Activated CD4-positive, alpha-beta T cell treated with anti-CD3 and anti-CD28 coated beads, Interleukin-2, amount 50 U/mL, for 4 hours (primary cell): ENCODE measurements around the gene HSPA4L.
A peak's percentile ranks its signal among the peaks of the same experiment; 100 is the strongest.

ENCODE experiments used
- DNase-seq, 2 experiments: peaks; one replicate each; pipeline ENCODE4 v3.0.0-alpha.2; 2020

Gene HSPA4L

DNA sequence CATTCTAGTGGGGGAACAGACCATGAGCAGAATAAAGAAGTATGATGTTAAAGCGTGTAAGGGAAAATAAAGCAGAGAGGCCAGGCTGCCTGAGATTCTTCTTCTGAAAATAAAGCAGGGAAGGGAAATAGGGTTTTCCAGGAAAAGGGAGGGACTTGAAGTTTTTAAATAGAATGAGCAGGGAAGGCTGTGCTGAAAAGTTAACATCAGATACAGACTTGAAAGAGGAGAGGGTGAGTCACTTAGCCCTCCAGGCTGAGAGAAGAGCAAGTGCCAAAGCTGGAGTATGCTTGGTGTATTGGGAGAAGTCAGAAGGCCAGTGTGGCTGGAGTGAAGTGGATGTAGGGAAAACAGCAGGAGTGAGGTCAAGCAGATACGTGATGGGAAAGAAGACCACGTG is 88.6 kb downstream of the HSPA4L start:
- no peak for DNase-seq

DNA sequence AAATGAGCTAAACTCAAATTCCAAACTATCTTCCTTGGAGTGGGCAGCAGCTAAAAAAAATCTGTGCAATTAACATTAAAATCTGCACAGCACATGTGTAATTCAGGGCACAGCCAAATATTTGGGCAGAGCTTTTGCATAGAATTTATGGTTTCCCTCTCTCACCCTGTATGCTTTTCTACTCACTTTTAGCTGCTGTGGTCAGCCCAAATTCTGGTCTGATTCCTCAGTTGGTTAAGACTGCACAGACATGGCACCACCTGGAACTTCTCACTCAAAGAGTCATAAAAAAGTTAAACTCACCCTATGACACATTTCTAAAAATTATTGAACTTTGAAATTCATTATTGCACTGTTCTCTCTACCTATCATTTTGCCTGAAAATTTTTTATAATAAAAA is 93.7 kb downstream of the HSPA4L start:
- no peak for DNase-seq

DNA sequence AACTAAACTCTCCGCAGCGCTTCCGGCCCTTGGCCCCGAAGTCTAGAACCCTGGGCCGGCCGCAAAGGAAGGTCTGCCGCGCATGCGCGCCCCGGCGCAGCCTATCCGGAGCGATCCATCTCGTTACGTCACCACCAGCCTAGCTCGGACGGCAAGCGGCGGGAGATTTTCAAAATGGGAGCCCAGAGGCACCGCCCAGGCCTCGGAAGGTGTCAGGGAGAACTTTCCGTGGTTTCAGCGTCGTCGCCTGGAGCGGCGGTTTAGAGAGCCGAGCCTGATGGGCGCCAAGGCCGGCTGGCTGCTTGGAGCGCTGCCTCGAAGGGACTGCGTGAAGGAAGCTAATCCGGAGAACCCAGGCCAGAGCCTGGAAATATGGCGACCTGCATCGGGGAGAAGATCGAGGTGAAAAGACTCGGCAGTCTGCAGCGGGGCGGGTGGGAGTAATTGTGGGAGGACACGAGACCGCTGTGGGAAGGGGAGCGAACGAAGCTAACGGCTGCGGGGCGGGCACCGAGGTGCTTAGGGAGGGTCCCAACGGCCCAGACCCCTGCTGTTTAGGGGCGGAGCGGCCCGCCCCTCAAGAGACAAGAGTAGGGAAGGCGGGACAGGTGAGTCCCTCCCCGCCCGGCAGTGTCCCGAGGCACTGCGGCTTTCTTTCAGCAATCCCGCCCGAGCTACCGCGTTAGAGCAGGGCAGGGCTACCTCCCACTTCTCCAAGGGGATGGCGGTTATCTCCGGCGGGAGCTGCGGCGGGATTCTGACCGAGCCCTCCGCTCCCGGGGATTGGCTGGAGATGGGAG is 98.8 kb downstream of the HSPA4L start, which contains the start of gene PLK4:
TSS of gene PLK4 (plus strand) at position 131 of the 800 bp plus-strand sequence. CDS start at position 373, 242 bp downstream.
- peak; percentile 88 to 92 for DNase-seq

DNA sequence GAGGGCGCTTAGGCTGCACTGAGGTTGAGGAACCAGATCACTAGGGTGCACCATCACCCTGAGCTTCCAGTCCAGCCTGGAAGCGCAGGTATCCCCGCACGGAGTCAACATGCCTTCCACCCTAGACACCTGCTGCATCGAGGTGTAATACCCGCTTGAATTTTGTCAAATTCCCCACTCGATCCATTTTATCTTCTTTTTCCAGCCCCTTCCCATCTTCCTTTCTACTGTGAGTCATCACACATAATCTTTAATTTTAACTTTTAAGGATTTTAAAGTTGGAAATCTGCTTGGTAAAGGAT is 99.4 kb downstream of the HSPA4L start:
- no peak for DNase-seq

DNA sequence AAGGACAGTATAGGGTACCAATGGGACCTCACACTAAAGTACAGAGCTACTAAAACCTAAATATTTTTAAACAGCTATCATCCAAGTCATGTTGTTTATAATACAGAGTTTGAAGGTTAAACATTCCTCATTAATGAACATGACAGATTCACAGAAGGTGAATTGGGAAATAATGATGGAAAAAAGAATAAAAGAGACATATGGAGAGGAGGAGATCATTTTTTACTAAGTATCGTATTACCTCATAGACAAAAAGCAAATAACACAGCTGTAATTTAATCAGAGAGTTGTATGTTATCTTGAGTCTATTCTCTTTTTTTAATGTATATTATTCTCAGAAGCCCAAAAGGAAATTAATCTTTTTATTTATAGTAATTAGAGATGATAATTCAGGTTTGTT is 106.4 kb downstream of the HSPA4L start:
- no peak for DNase-seq

DNA sequence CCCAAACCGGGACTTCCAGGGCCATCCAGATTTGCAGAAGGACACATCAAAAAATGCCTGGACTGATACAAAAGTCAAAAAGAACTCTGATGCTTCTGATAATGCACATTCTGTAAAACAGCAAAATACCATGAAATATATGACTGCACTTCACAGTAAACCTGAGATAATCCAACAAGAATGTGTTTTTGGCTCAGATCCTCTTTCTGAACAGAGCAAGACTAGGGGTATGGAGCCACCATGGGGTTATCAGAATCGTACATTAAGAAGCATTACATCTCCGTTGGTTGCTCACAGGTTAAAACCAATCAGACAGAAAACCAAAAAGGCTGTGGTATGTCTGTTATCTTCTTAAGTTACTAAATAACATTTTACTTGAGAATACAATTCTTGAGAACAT is 107.8 kb downstream of the HSPA4L start:
- no peak for DNase-seq
